ENCODE data around the gene POMT1. TPM values are rescaled to one million over a fixed set of nuclear protein-coding genes. Genes with fewer than 3 reads are reported as not detected.

The POMT1 gene
- total RNA-seq, 1 experiment from 2014 or later, result 20.9 TPM

- no peak for DNase-seq (ENCODE audit: low read depth, low spot score)
- in situ Hi-C loops (cut with HindIII; ENCODE audit: low pct_unique_long_range_greater_than_20kb, low sequenced_read_pairs), result no loop called here
Observed at GRCh38 chr9:131557855-131558548, 55.3 kb downstream of the POMT1 start.

- peak; percentile 9 for DNase-seq (ENCODE audit: low read depth, low spot score)
- in situ Hi-C loops (cut with HindIII; ENCODE audit: low pct_unique_long_range_greater_than_20kb, low sequenced_read_pairs), result no loop called here
Observed at GRCh38 chr9:131559421-131560000, 56.8 kb downstream of the POMT1 start.

- in situ Hi-C loops (cut with HindIII; ENCODE audit: low pct_unique_long_range_greater_than_20kb, low sequenced_read_pairs), result no loop called here
- no peak for DNase-seq (ENCODE audit: low read depth, low spot score)
Observed at GRCh38 chr9:131562032-131562959, 59.6 kb downstream of the POMT1 start.

- in situ Hi-C loops (cut with HindIII; ENCODE audit: low pct_unique_long_range_greater_than_20kb, low sequenced_read_pairs), result no loop called here
- no peak for DNase-seq (ENCODE audit: low read depth, low spot score)
Observed at GRCh38 chr9:131565369-131565768, 62.7 kb downstream of the POMT1 start.

- in situ Hi-C loops (cut with HindIII; ENCODE audit: low pct_unique_long_range_greater_than_20kb, low sequenced_read_pairs), result no loop called here
- DNase-seq (ENCODE audit: low read depth, low spot score), result no peak
Observed at GRCh38 chr9:131566158-131566557, 63.4 kb downstream of the POMT1 start.

GRCh38 chr9:131567910-131568309 lies 65.2 kb downstream of the POMT1 start:
- in situ Hi-C loops (cut with HindIII; ENCODE audit: low pct_unique_long_range_greater_than_20kb, low sequenced_read_pairs), result no loop called here
- no peak for DNase-seq (ENCODE audit: low read depth, low spot score)

Small RNA genes within 50 kb of the gene (small RNA-seq; reads per million reads assigned to genes)
- gene SNORD62A (0.19 to 1.8 reads per million in 2 experiments), gene SNORD62B (0.12 to 0.43 reads per million in 2 experiments)

Other genes starting within 250 kb of the POMT1 start
- gene FAM78A, start 226.4 kb upstream of the POMT1 start, total RNA-seq (2014; rRNA removed; shearing (Covaris generic)), result 2.0 and 2.1 TPM in 2 replicates
- 1.1 and 2.0 TPM in 2 replicates for gene PLPP7, start 213.2 kb upstream of the POMT1 start, total RNA-seq (2014; rRNA removed; shearing (Covaris generic))
- gene PRRC2B, start 108.8 kb upstream of the POMT1 start, total RNA-seq (2014; rRNA removed; shearing (Covaris generic)), result 40.1 and 68.0 TPM in 2 replicates
- 42.9 and 46.8 TPM in 2 replicates for gene UCK1, start 28.3 kb downstream of the POMT1 start, total RNA-seq (2014; rRNA removed; shearing (Covaris generic))
- gene PRRT1B, start 42.6 kb downstream of the POMT1 start, total RNA-seq (2014; rRNA removed; shearing (Covaris generic)), result not detected in 2 replicates
- 34.0 and 34.2 TPM in 2 replicates for gene RAPGEF1, start 237.2 kb downstream of the POMT1 start, total RNA-seq (2014; rRNA removed; shearing (Covaris generic))